Transverse colon (tissue), 4 donors: ENCODE data around the gene IFNA8.
"Not testable (repeated sequence)": the region's sequence is repeated elsewhere in the genome, so short reads cannot be mapped to it uniquely, and the experiment has no call there.

Experiments
- POLR2A ChIP-seq: fragments of 450-650 bp; IDR thresholded peaks from one replicate; pipeline ENCODE4 v1.6.1; 2016; ENCODE audit warnings: antibody characterized with exemption, mild to moderate bottlenecking, moderate library complexity
- POLR2AphosphoS5 ChIP-seq, 3 donors: sonication (generic); formaldehyde crosslinking; IDR thresholded peaks; one replicate each; pipeline ENCODE4 v1.6.1; 2016; ENCODE audit warnings: antibody characterized with exemption in 3 of 3
- TF ChIP-seq, protein P1 (sequence below), 5 experiments: fragments of 200-600 bp in 3 of 5; fragments of 450-650 bp in 2 of 5; sonication (generic) in 3 of 5; IDR thresholded peaks; 1 replicate in 2 of 5; 2 replicates in 3 of 5; pipeline ENCODE4 v1.5.1; 2016 to 2017; ENCODE audit warnings: antibody characterized with exemption in 5 of 5, inconsistent platforms in 3 of 5, mild to moderate bottlenecking in 2 of 5, moderate library complexity in 1 of 5

GRCh38 chr9:21371467-21371866 is 37.5 kb upstream of the IFNA8 start:
- TF ChIP-seq POLR2AphosphoS5 (IDR thresholded peaks at IDR 0.05); POLR2A: not testable (repeated sequence)
- TF ChIP-seq, protein P1, sequence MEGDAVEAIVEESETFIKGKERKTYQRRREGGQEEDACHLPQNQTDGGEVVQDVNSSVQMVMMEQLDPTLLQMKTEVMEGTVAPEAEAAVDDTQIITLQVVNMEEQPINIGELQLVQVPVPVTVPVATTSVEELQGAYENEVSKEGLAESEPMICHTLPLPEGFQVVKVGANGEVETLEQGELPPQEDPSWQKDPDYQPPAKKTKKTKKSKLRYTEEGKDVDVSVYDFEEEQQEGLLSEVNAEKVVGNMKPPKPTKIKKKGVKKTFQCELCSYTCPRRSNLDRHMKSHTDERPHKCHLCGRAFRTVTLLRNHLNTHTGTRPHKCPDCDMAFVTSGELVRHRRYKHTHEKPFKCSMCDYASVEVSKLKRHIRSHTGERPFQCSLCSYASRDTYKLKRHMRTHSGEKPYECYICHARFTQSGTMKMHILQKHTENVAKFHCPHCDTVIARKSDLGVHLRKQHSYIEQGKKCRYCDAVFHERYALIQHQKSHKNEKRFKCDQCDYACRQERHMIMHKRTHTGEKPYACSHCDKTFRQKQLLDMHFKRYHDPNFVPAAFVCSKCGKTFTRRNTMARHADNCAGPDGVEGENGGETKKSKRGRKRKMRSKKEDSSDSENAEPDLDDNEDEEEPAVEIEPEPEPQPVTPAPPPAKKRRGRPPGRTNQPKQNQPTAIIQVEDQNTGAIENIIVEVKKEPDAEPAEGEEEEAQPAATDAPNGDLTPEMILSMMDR (IDR thresholded peaks at IDR 0.05): not testable (repeated sequence)
